Measurements from ENCODE around the gene FBXL15.
A peak's percentile ranks its signal among the peaks of the same experiment; 100 is the strongest.

FBXL15 gene

DNA sequence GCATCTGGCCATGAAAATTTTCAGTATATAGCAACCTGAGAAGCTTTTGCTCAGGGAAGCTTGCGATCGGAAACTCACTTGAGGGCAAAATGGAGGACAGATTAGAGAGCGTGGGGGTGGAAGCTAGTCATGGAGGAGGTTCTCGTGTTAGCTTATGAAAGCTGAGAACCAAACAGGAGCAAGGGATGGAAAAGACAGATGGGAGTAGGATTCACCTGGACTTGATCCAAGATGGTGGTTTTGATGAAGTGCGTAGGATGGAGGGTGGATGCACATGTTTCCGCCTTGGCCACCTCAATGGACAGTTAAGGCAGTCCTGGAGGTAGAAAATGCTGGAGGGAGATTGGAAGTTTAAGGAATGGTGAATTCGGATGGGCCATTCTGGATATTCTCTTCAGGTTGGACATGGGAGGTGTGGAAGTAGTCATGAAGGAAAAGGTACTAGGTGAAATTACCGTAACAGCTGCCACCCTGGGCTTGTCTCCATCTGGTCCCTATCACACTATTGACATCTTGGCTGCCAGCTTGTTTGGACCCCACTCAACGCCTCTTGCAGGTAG, 37.0 kb downstream of the FBXL15 start:
- DNase-seq (ENCODE audit: low spot score): no peak

DNA sequence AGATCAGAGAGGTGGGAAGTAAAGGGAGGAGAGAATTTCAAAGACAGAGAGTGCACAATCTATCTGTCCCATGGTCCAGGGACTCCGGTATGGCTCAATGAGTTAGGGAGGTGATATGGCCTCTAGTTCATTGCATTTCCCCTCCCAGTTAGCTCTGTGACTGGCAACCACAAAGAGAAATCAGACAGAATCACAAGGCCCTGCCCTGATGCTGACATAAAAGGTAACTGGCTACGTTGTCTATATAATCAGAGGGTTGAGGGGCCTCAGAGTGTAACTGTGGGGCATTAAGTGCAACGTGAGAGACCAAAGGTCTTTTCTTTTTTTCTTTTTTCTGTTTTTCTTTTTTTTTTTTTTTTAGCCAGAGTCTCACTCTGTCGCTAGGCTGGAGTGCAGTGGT, 38.0 kb downstream of the FBXL15 start:
- no peak for DNase-seq (ENCODE audit: low spot score)

DNA sequence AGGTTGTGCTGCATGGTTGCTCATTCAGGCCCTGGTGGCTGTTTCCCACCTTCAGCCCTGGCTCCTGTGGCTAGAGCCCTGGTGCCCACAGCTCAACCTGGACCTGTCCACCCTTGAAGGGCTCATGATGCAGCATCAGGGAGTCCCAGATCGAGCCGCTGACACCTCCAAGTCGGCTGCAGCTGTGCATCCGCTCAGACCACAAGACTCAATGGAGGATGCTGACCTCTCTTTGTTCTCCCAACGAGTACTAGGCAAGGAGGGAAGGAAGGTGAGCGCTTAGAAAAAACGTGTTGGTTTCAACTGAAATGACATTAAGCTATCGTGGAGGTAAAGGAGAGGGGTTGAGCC, 40.2 kb downstream of the FBXL15 start:
- no peak for DNase-seq (ENCODE audit: low spot score)

DNA sequence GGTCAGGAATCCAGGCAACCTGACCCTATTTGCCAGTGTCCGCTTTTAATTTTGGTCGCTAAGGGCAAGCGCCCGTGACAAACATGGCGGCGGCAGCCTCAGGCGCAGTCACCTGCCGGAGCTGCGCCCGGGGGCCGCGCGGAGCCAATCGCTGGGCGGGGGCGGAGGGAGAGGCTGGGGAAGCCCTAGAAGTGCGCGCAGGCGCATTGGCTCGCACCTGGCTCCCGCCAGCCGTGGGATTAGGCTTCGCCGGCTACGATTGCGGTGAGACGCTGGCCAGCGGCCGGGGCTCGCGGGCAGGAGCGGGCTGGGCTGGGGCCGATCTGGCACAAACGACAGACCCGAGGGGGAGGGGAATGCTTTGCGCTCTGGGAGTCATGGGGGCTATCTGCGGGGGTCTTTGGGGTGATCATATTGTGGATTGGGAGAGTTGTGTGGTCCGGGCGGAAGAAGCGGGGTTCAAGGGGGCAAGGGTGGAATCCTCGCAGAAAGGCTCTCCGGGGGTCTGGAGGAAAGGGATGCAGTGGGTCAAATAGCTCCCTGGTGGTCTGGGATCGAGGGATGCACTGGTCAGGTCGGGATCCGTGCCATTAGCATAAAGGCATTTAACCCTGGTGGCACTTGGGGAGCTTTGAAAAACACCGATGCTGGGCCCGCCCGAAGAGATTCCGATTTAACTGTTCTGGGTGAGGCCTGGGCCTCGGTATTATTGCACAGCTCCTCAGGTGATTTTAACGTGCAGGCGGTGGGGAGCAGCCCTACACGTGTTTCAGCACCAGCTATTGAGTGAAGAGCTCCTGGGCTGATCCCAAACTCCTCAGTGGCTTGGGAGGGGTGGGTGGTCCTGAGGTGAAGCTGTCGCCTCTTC, 40.8 kb downstream of the FBXL15 start:
- peak; percentile 92 for DNase-seq (ENCODE audit: low spot score)

DNA sequence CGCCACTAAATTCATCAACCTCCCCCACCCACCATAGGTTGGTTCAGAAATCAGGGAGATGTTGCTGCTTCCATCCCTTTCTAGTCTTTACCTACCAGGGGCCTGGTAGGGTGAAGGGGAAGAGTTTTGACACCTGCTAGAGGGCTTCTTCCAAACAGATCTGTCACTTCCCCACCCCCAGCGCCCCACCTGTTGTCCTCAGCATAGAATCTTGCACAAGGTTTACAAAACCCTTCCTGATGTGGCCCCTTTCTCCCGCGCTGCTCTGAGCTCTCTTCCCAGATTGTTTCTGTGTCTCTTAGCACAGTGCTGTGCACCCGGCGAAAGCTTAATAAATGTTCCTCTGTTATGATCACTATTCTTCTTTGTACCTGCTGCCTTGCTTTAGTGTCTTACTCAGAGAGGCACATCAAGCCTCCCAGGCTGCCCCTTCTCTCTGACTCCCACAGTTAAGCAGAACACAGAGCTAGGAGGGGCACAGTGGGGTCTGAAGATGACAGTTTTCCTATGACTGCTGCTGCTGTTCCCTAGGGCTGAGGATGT, 41.9 kb downstream of the FBXL15 start:
- no peak for DNase-seq (ENCODE audit: low spot score)

DNA sequence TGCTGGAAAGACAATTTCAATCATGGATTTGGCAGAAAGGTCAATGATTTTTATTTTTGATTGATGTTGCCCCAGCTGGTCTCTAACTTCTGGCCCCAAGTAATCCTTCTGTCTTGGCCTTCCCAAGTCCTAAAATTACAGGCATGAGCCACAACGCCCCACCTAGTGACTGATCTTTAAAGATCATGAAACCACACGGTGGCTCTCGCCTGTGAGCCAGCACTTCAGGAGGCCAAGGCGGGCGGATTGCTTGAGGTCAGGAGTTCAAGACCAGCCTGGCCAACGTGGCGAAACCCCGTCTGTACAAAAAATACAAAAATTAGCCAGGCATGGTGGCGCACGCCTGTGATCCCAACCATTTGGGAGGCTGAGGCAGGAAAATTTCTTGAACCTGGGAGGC, 43.3 kb downstream of the FBXL15 start:
- no peak for DNase-seq (ENCODE audit: low spot score)

DNA sequence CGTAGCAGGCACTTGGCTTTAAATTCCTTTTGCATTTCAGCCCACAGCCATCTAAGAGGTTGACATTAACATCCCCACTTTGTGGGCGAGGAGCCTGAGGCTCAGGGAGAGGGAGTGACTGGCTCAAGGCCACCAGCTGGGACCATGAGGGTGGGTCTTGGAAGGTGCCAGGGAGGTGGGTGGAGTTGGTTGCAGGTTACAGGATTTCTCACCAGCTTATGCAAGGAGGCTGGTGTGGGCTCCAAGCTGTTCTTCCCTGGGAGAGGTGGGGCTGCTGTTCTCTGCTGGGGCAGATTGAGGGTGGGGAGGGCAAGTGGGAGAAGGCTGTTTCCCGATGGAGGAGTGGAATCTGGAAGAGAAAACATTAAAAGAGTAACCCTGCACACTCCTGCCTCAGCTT, 44.8 kb downstream of the FBXL15 start:
- DNase-seq (ENCODE audit: low spot score): no peak

DNA sequence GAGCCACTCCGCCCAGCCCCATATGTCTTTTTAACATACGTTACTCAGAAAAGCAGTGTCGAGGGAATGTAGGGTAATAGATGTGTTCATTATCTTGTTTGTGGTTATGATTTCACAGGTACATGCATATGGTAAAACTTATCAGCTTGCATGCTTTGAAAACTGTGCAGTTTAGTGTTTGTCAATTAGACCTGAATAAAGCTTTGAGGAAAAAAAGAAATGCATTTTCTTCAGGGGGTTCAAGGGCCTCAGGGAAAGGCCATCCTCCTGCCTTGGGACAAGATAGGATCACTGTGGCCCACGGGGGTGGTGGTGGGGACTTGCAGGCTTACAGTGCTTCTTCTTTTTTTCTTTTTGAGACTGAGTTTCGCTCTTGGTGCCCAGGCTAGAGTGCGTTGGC, 46.7 kb downstream of the FBXL15 start:
- no peak for DNase-seq (ENCODE audit: low spot score)

DNA sequence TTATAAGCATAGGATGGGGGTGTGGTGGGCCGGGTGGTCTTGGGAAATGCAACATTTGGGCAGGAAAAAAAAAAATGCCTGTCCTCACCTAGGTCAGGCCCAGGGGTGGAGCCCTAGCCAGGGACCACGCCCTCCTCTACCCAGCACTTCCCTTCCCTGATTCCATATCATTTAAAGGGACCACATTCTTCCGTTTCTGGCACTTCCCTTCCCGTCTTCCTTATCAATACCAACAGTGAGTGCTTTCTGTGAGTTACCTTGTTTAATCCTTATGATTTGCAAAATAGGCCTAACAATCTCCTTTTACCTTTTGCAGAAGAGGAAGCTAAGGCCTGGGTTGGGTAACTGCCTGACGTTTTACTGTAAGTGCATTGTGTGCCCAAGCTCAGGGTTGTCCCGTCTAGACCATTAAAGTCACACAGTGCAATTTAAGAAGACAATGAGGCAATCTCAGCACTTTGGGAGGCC, 47.4 kb downstream of the FBXL15 start:
- DNase-seq (ENCODE audit: low spot score): no peak

DNA sequence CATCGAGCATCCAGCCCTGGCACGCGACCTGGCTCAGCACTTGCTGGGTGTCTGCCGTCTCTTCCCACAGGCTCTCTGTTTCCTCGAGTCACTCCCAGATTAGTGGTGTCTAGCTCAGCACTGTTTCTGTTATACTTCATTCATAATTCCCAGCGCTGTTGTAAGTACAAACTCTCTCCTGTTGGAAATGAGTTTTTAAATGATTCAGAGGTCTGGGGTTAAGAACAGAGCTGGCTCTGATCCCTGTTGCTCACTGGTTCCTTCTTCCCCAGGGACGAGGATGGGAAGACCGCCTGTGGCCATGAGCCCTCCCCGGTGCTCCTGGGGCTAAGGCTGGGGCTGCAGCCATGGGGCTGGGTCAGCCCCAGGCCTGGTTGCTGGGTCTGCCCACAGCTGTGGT, 48.0 kb downstream of the FBXL15 start:
- no peak for DNase-seq (ENCODE audit: low spot score)

DNA sequence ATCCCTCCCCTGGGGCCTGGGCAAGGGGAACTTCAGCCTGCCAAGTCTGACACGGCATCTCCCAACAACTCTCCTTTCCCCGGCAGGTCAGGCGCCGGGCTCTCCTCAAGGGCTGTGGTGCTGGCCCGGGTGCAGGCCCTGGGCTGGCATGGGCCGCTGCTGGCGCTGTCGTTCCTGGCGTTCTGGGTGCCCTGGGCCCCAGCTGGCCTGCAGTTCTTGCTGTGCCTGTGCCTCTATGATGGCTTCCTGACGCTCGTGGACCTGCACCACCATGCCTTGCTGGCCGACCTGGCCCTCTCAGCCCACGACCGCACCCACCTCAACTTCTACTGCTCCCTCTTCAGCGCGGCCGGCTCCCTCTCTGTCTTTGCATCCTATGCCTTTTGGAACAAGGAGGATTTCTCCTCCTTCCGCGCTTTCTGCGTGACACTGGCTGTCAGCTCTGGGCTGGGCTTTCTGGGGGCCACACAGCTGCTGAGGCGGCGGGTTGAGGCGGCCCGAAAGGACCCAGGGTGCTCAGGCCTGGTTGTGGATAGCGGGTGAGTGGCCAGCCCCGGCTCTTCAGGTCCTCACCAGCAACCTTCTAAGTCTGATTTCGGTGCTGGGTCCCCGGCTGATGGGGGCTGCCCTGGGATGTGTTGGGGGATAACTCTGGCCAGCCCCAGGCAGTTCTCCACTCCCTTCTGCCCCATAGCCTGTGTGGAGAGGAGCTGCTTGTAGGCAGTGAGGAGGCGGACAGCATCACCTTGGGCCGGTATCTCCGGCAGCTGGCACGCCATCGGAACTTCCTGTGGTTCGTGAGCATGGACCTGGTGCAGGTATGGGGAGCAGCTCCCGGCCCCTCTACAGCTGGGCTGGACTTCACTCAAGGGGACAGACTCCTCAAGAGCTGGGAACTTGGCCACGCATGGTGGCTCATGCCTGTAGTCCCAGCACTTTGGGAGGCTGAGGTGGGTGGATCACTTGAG, 50.2 kb downstream of the FBXL15 start:
- no peak for DNase-seq (ENCODE audit: low spot score)
